ENCODE measurements around the gene THOP1. TPM values are rescaled to one million over a fixed set of nuclear protein-coding genes. Genes with fewer than 3 reads are reported as not detected.
A peak's percentile ranks its signal among the peaks of the same experiment; 100 is the strongest.

Gene THOP1
- total RNA-seq, 1 experiment from 2014 or later = 146 TPM

- Histone ChIP-seq H3K27ac (no peak overlapping the region), H3K9me3 (replicated peaks) (no peaks in the 10 kb centered on the region), H3K27me3 (replicated peaks) (no peaks in the 10 kb centered on the region), H3K4me1 (replicated peaks) (no peaks in the 10 kb centered on the region), H3K36me3 (peaks cover 62% of the 10 kb centered on the region), H3K4me3 (no peak overlapping the region)
- peak in 1 of 2 experiments; percentile 42 for DNase-seq (ENCODE audit: low read depth in 1 of 2, low spot score in 2 of 2)
Measured at GRCh38 chr19:2756921-2757881, 28.1 kb upstream of the THOP1 start.

- Histone ChIP-seq H3K4me1 (replicated peaks) (no peaks in the 10 kb centered on the region), H3K27me3 (replicated peaks) (no peaks in the 10 kb centered on the region), H3K4me3 (no peak overlapping the region), H3K27ac (no peak overlapping the region), H3K36me3 (peaks cover 75% of the 10 kb centered on the region), H3K9me3 (replicated peaks) (no peaks in the 10 kb centered on the region)
- DNase-seq (ENCODE audit: low read depth in 1 of 2, low spot score in 2 of 2) = no peak
Measured at GRCh38 chr19:2758601-2759313, 26.5 kb upstream of the THOP1 start.

GRCh38 chr19:2759362-2759761, 25.9 kb upstream of the THOP1 start:
- H3K4me1 ChIP-seq (replicated peaks) = no peaks in the 10 kb centered on the region
- no peaks in the 10 kb centered on the region for H3K27me3 ChIP-seq (replicated peaks)
- no peak for DNase-seq (ENCODE audit: low read depth in 1 of 2, low spot score in 2 of 2)

DNA sequence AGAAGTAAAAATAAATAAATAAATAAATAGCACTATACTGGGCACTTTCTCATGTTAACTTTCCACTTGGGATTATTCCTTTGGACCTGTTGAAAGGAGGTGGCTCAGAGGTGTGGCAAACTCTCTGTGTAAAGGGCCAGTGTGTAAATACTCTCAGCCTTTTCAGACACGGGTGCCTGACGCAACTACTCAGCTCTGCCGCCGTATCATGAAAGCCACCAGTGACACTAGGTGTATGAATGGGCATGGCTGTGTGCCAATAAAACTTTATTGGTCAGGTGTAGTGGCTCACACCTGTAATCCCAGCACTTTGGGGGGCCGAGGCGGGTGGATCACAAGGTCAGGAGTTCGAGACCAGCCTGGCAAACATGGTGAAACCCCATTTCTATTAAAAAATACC, 25.3 kb upstream of the THOP1 start:
- Histone ChIP-seq H3K9me3 (replicated peaks) (no peaks in the 10 kb centered on the region), H3K27ac (no peak overlapping the region), H3K27me3 (replicated peaks) (no peaks in the 10 kb centered on the region), H3K4me1 (replicated peaks) (no peaks in the 10 kb centered on the region), H3K4me3 (no peak overlapping the region), H3K36me3 (peaks cover 75% of the 10 kb centered on the region)
- DNase-seq (ENCODE audit: low read depth in 1 of 2, low spot score in 2 of 2) = no peak

More at GRCh38 chr19:2759362-2759761, 25.9 kb upstream of the THOP1 start:
- Histone ChIP-seq H3K4me3 (no peak overlapping the region), H3K36me3 (peaks cover 78% of the 10 kb centered on the region), H3K9me3 (replicated peaks) (no peaks in the 10 kb centered on the region), H3K27ac (no peak overlapping the region)

GRCh38 chr19:2761309-2761677, 24.0 kb upstream of the THOP1 start:
- H3K27me3 ChIP-seq (replicated peaks) = no peaks in the 10 kb centered on the region
- H3K36me3 ChIP-seq = peaks cover 78% of the 10 kb centered on the region
- no peak for DNase-seq (ENCODE audit: low read depth in 1 of 2, low spot score in 2 of 2)
- no peaks in the 10 kb centered on the region for H3K4me1 ChIP-seq (replicated peaks)
- no peaks in the 10 kb centered on the region for H3K9me3 ChIP-seq (replicated peaks)
- H3K27ac ChIP-seq = no peak overlapping the region
- H3K4me3 ChIP-seq = no peak overlapping the region

DNA sequence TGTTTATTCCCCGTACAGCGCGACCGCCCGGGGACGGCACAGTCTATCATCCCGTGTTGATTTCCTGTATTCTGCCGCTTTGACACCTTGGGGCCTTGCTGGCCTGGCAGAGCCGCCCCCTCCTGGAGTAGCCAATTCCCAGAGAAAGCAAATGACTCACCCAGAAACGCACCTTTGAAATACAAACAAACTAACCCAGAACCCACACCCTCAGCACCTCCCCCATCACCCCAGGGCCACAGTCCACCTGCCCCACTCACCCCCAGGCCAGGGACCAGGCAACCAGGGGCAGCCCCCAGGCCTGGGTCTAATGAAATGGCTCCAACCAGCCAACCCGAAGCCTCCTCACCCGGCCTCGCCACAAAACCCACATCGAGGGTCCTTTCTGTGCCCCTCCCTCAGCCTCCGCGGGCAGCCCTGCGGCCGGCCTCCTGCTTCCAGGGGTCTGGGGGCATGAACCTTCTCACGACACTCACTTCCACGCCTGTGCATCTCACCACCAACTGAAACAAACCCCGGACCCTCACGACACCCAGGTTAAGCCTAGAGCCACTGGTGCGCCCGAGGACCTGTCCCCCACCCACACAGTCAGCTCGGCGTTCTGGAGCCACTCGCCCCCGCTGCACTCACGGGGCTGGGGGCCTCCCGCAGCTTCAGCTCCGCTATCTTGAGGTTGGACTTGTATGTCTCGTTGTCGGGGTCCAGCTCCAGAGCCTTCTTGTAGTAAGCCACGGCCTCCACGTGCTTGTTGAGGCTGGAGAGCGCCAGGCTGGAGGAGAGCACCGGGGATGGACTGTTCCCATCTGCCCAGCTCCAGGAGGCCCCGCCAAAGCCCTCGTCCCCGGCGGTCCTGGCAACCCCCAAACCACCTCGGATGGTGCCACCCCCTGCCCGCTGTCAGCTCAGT, 23.2 kb upstream of the THOP1 start:
- H3K9me3 ChIP-seq (replicated peaks) = no peaks in the 10 kb centered on the region
- peaks cover 81% of the 10 kb centered on the region for H3K36me3 ChIP-seq
- H3K27me3 ChIP-seq (replicated peaks) = no peaks in the 10 kb centered on the region
- H3K4me3 ChIP-seq = no peak overlapping the region
- DNase-seq (ENCODE audit: low read depth in 1 of 2, low spot score in 2 of 2) = no peak
- no peak overlapping the region for H3K27ac ChIP-seq
- no peaks in the 10 kb centered on the region for H3K4me1 ChIP-seq (replicated peaks)

GRCh38 chr19:2762783-2763496, 22.4 kb upstream of the THOP1 start:
- peaks cover 81% of the 10 kb centered on the region for H3K36me3 ChIP-seq
- H3K9me3 ChIP-seq (replicated peaks) = no peaks in the 10 kb centered on the region
- H3K27ac ChIP-seq = no peak overlapping the region
- no peak for DNase-seq (ENCODE audit: low read depth in 1 of 2, low spot score in 2 of 2)
- H3K4me3 ChIP-seq = no peak overlapping the region
- no peaks in the 10 kb centered on the region for H3K4me1 ChIP-seq (replicated peaks)
- H3K27me3 ChIP-seq (replicated peaks) = no peaks in the 10 kb centered on the region

- Histone ChIP-seq H3K9me3 (replicated peaks) (no peaks in the 10 kb centered on the region), H3K4me1 (replicated peaks) (no peaks in the 10 kb centered on the region), H3K27ac (no peak overlapping the region), H3K36me3 (peaks cover 84% of the 10 kb centered on the region), H3K4me3 (no peak overlapping the region), H3K27me3 (replicated peaks) (no peaks in the 10 kb centered on the region)
- no peak for DNase-seq (ENCODE audit: low read depth in 1 of 2, low spot score in 2 of 2)
Measured at GRCh38 chr19:2763687-2764086, 21.6 kb upstream of the THOP1 start.

DNA sequence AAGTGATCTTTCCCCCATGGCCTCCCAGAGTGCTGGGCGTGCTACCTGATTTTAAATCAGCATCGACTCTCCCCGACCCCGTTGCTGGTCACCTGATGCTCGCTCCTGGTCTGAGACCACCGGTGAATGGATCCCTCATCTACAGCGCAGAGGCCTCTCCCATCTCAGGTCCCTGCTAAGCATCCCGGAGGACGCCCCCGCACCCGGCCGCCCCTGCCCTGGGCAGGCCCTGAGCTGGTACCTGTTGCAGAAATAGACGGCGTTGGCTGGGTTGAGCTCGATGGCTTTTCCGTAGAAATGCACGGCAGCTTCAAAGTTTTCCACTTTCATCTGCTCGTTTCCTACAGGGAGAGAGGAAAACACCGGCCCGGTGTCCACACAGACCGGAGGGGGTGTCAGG, 20.4 kb upstream of the THOP1 start:
- Histone ChIP-seq H3K27ac (no peak overlapping the region), H3K27me3 (replicated peaks) (no peaks in the 10 kb centered on the region), H3K4me1 (replicated peaks) (no peaks in the 10 kb centered on the region), H3K9me3 (replicated peaks) (no peaks in the 10 kb centered on the region), H3K4me3 (no peak overlapping the region), H3K36me3 (peaks cover 82% of the 10 kb centered on the region)
- no peak for DNase-seq (ENCODE audit: low read depth in 1 of 2, low spot score in 2 of 2)

GRCh38 chr19:2765376-2765775, 19.9 kb upstream of the THOP1 start:
- peaks cover 81% of the 10 kb centered on the region for H3K36me3 ChIP-seq

GRCh38 chr19:2766594-2767372, 18.5 kb upstream of the THOP1 start:
- H3K4me3 ChIP-seq = no peak overlapping the region
- peaks cover 77% of the 10 kb centered on the region for H3K36me3 ChIP-seq
- H3K4me1 ChIP-seq (replicated peaks) = no peaks in the 10 kb centered on the region
- H3K9me3 ChIP-seq (replicated peaks) = no peaks in the 10 kb centered on the region
- no peaks in the 10 kb centered on the region for H3K27me3 ChIP-seq (replicated peaks)
- no peak overlapping the region for H3K27ac ChIP-seq
- no peak for DNase-seq (ENCODE audit: low read depth in 1 of 2, low spot score in 2 of 2)

More at GRCh38 chr19:2765376-2765775, 19.9 kb upstream of the THOP1 start:
- Histone ChIP-seq H3K27ac (no peak overlapping the region), H3K27me3 (replicated peaks) (no peaks in the 10 kb centered on the region), H3K4me3 (no peak overlapping the region), H3K4me1 (replicated peaks) (no peaks in the 10 kb centered on the region), H3K9me3 (replicated peaks) (no peaks in the 10 kb centered on the region)
- DNase-seq (ENCODE audit: low read depth in 1 of 2, low spot score in 2 of 2) = no peak

- no peaks in the 10 kb centered on the region for H3K27me3 ChIP-seq (replicated peaks)
- H3K36me3 ChIP-seq = peaks cover 75% of the 10 kb centered on the region
- no peak for DNase-seq (ENCODE audit: low read depth in 1 of 2, low spot score in 2 of 2)
- H3K9me3 ChIP-seq (replicated peaks) = no peaks in the 10 kb centered on the region
- H3K4me1 ChIP-seq (replicated peaks) = no peaks in the 10 kb centered on the region
- H3K27ac ChIP-seq = no peak overlapping the region
- no peak overlapping the region for H3K4me3 ChIP-seq
Measured at GRCh38 chr19:2767688-2768087, 17.6 kb upstream of the THOP1 start.
